ENCODE measurements around the gene IL17RE. TPM values are rescaled to one million over a fixed set of nuclear protein-coding genes. Genes with fewer than 3 reads are reported as not detected.

Gene IL17RE
- total RNA-seq, 1 donor, result 0.72 TPM

DNA sequence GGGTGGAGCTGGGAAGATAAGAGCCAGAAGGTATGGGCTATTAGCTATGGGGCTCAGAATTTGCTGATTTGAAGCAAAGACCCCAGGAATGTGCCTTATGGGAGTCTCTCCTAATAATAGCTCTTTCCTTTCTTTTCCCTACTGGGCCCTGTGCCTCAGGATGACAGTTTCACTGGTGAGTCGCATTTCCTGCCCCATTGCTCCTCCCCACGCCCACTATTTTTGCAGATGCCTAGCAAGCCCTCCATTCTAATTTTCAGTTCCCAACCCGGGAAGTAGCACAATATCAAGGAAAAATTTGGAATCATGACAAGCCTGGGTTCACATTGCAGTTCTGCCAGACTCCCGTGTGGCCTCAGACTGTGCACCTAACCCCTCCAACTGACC lies 583 bp downstream of the IL17RE start:
- Histone ChIP-seq H4K20me1 (ENCODE audit: insufficient read depth, low read length) (no peaks in the 10 kb centered on the region), H3K9me3 (ENCODE audit: low read depth, low read length) (no peaks in the 10 kb centered on the region), H3K4me1 (ENCODE audit: insufficient read depth, low read length) (peaks cover 31% of the 10 kb centered on the region), H3K4me3 (ENCODE audit: insufficient read depth, low read length) (peak overlapping the region; percentile 48), H3K79me2 (ENCODE audit: insufficient read depth, low read length) (no peaks in the 10 kb centered on the region), H3K27me3 (ENCODE audit: insufficient read depth, low read length) (no peaks in the 10 kb centered on the region), H3K4me2 (ENCODE audit: insufficient read depth, low read length) (peak overlapping the region; percentile 81), H3K27ac (ENCODE audit: low read depth, low read length) (peak overlapping the region; percentile 67), H3K36me3 (ENCODE audit: insufficient read depth, low read length) (no peaks in the 10 kb centered on the region), H2AFZ (ENCODE audit: low read length) (peak overlapping the region; percentile 83)
- TF ChIP-seq, protein P1, sequence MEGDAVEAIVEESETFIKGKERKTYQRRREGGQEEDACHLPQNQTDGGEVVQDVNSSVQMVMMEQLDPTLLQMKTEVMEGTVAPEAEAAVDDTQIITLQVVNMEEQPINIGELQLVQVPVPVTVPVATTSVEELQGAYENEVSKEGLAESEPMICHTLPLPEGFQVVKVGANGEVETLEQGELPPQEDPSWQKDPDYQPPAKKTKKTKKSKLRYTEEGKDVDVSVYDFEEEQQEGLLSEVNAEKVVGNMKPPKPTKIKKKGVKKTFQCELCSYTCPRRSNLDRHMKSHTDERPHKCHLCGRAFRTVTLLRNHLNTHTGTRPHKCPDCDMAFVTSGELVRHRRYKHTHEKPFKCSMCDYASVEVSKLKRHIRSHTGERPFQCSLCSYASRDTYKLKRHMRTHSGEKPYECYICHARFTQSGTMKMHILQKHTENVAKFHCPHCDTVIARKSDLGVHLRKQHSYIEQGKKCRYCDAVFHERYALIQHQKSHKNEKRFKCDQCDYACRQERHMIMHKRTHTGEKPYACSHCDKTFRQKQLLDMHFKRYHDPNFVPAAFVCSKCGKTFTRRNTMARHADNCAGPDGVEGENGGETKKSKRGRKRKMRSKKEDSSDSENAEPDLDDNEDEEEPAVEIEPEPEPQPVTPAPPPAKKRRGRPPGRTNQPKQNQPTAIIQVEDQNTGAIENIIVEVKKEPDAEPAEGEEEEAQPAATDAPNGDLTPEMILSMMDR (IDR thresholded peaks at IDR 0.05; ENCODE audit: extremely low read depth, low read depth, low read length), result no peak
- no peak for DNase-seq (ENCODE audit: insufficient read length, low spot score, missing footprints)

DNA sequence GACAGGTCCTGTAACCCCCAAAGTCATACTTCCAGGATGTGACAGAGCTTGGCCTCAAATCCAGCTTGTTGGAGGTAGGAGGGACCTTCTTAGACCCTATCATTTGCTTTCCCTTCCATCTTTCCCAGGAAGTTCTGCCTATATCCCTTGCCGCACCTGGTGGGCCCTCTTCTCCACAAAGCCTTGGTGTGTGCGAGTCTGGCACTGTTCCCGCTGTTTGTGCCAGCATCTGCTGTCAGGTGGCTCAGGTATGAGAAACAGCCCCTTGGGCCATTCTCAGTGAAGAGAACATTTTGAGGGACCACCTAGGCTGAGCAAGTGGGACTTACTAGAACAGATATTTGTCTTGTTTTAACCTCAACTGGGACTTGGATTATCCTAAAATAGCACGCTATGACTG lies 1.3 kb downstream of the IL17RE start:
- Histone ChIP-seq H3K36me3 (ENCODE audit: insufficient read depth, low read length) (no peaks in the 10 kb centered on the region), H3K4me2 (ENCODE audit: insufficient read depth, low read length) (peak overlapping the region; percentile 81), H2AFZ (ENCODE audit: low read length) (peak overlapping the region; percentile 83), H3K9me3 (ENCODE audit: low read depth, low read length) (no peaks in the 10 kb centered on the region), H4K20me1 (ENCODE audit: insufficient read depth, low read length) (no peaks in the 10 kb centered on the region), H3K27ac (ENCODE audit: low read depth, low read length) (peak overlapping the region; percentile 67), H3K4me1 (ENCODE audit: insufficient read depth, low read length) (peaks cover 26% of the 10 kb centered on the region), H3K79me2 (ENCODE audit: insufficient read depth, low read length) (no peaks in the 10 kb centered on the region), H3K4me3 (ENCODE audit: insufficient read depth, low read length) (no peak overlapping the region), H3K27me3 (ENCODE audit: insufficient read depth, low read length) (no peaks in the 10 kb centered on the region)
- TF ChIP-seq, protein P1 (IDR thresholded peaks at IDR 0.05; ENCODE audit: extremely low read depth, low read depth, low read length), result no peak
- DNase-seq (ENCODE audit: insufficient read length, low spot score, missing footprints), result no peak

DNA sequence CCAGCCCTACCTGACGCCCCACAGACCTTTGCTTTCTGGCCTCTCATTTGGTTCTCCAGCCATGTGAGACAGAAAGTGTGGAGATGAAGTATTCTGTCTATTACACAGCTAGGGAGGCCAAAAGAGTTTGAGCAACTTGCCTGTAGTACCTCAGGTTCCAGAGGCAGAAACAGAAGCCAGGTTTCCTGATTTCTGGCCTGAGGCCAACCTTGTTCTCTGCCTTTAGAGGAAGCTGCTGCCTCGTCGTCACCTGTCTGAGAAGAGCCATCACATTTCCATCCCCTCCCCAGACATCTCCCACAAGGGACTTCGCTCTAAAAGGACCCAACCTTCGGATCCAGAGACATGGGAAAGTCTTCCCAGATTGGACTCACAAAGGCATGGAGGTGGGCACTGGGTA lies 3.8 kb downstream of the IL17RE start:
- H3K4me1 ChIP-seq (ENCODE audit: insufficient read depth, low read length), result peaks cover 19% of the 10 kb centered on the region
- no peaks in the 10 kb centered on the region for H4K20me1 ChIP-seq (ENCODE audit: insufficient read depth, low read length)
- H3K27ac ChIP-seq (ENCODE audit: low read depth, low read length), result no peak overlapping the region
- H3K27me3 ChIP-seq (ENCODE audit: insufficient read depth, low read length), result no peaks in the 10 kb centered on the region
- H3K36me3 ChIP-seq (ENCODE audit: insufficient read depth, low read length), result no peaks in the 10 kb centered on the region
- H2AFZ ChIP-seq (ENCODE audit: low read length), result no peak overlapping the region
- no peak overlapping the region for H3K4me2 ChIP-seq (ENCODE audit: insufficient read depth, low read length)
- no peak for DNase-seq (ENCODE audit: insufficient read length, low spot score, missing footprints)
- TF ChIP-seq, protein P1 (IDR thresholded peaks at IDR 0.05; ENCODE audit: extremely low read depth, low read depth, low read length), result no peak
- no peak overlapping the region for H3K4me3 ChIP-seq (ENCODE audit: insufficient read depth, low read length)
- H3K79me2 ChIP-seq (ENCODE audit: insufficient read depth, low read length), result no peaks in the 10 kb centered on the region
- no peaks in the 10 kb centered on the region for H3K9me3 ChIP-seq (ENCODE audit: low read depth, low read length)

- Histone ChIP-seq H3K4me2 (ENCODE audit: insufficient read depth, low read length) (no peak overlapping the region), H2AFZ (ENCODE audit: low read length) (no peak overlapping the region)
Observed at GRCh38 chr3:9908286-9908685, 5.6 kb downstream of the IL17RE start.

More at GRCh38 chr3:9908286-9908685, 5.6 kb downstream of the IL17RE start:
- H3K27ac ChIP-seq (ENCODE audit: low read depth, low read length), result no peak overlapping the region
- peaks cover 2% of the 10 kb centered on the region for H4K20me1 ChIP-seq (ENCODE audit: insufficient read depth, low read length)
- no peak for DNase-seq (ENCODE audit: insufficient read length, low spot score, missing footprints)
- no peaks in the 10 kb centered on the region for H3K79me2 ChIP-seq (ENCODE audit: insufficient read depth, low read length)
- H3K36me3 ChIP-seq (ENCODE audit: insufficient read depth, low read length), result no peaks in the 10 kb centered on the region
- H3K4me3 ChIP-seq (ENCODE audit: insufficient read depth, low read length), result no peak overlapping the region
- TF ChIP-seq, protein P1 (IDR thresholded peaks at IDR 0.05; ENCODE audit: extremely low read depth, low read depth, low read length), result no peak
- peaks cover 16% of the 10 kb centered on the region for H3K4me1 ChIP-seq (ENCODE audit: insufficient read depth, low read length)
- no peaks in the 10 kb centered on the region for H3K9me3 ChIP-seq (ENCODE audit: low read depth, low read length)
- H3K27me3 ChIP-seq (ENCODE audit: insufficient read depth, low read length), result no peaks in the 10 kb centered on the region
